Left renal cortex interstitium (tissue), 4 donors: ENCODE measurements around the gene MTPN. TPM values are rescaled to one million over a fixed set of nuclear protein-coding genes. Genes with fewer than 3 reads are reported as not detected.

ENCODE experiments used
- DNase-seq, 4 donors: peaks; one replicate each; pipeline ENCODE4 v3.0.0-alpha.2; 2013; ENCODE audit warnings: low read depth in 4 of 4, low spot score in 2 of 4, missing footprints in 1 of 4
- polyA plus RNA-seq, 4 donors: library from polyadenylated mRNA; unstranded; fragments of 120-200 nt; gene quantifications; one replicate each; pipeline ENCODE4 v1.2.1, GENCODE V29; 2013; ENCODE audit not compliant: insufficient read length in 4 of 4

MTPN gene
- polyA plus RNA-seq, 4 donors, result 144 to 162 (median 154) TPM

DNA sequence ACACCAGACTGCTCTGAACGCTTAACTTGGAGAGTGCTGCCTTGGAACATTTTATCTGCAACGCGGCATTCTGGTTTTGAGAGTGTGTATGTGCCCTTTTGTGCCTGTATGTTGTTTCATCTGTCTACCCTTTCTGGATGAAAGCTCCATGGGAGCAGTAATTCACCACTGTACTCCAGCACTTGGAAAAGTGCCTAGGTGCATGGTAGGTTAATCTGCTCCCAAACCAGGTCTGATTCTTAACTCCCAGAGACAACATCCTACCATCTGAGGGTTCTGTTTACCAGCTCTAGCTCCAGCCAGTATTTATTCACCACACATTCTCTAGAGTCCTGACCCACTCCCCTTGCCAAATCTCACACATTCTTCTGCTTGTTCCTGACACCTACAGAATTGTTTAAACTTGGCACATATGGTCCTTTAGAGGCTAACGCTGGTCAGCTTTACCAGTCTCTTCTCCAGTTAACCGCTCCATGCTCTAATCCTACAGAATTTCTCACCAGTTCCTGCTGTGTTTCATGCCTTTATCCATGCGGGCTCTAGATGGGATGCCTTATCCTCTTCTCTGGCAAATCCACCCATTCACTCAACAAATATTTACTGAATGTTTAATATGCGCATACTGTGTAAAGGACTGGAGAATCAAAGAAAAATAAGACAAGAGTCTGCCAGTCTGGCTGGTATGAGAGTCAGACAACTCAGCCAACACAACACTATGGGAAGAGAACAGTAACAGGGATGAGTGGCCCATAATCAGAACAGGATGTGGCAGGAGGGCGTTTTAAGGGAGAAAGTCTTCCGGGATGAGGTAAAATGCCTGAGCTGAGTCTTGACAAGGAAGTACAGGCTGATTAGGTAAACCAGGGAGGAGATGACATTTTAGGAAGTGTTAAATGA is 46.3 kb downstream of the MTPN start:
- no peak for DNase-seq

- no peak for DNase-seq
Measured at GRCh38 chr7:135929722-135930141, 47.4 kb downstream of the MTPN start.

- DNase-seq, result no peak
Measured at GRCh38 chr7:135929249-135929648, 47.9 kb downstream of the MTPN start.

GRCh38 chr7:135928136-135928535 is 49.0 kb downstream of the MTPN start:
- no peak for DNase-seq

- DNase-seq, result no peak
Measured at GRCh38 chr7:135925210-135925609, 51.9 kb downstream of the MTPN start.

DNA sequence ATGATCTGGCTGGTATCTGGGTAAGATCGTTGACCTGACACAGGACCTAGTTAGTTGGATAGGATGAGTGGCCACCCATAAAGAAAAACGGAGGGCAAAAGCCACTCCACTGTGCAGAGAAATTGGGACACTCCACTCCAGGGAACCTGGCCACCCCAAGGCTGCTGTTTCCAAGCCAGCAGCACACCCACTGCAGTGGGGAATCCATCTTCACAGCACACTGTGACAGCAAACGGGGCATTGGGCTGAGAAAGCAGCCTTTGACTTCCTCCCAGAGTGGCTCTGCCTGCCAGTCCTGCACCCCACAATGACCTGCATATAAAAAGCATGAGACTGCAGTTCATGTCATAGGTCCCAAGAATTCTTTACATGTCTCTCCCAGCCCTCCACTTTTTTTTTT is 52.9 kb downstream of the MTPN start:
- DNase-seq, result no peak

GRCh38 chr7:135922263-135922662 is 54.9 kb downstream of the MTPN start:
- DNase-seq, result no peak

GRCh38 chr7:135920478-135920877 is 56.7 kb downstream of the MTPN start:
- no peak for DNase-seq

- DNase-seq, result no peak
Measured at GRCh38 chr7:135919071-135919841, 57.9 kb downstream of the MTPN start.

DNA sequence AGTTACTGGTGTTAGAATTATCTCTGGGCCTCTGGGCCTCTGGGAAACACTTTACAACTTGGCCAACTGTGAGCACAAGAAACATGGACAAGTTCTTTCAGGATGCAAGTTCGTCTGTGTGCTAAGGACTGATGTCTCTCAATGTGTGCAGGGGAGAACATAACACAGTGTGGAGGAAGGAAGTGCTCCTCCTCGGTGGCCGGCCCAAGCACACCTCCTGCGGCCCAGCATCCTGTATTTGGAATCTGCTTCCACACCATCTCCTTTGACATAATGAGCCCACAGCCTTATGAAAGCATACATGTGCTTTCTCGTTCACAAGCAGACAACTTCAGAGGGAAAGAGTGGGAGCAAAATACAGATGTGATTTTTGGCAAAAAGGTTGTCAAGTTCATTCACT is 59.0 kb downstream of the MTPN start:
- no peak for DNase-seq

GRCh38 chr7:135917721-135918120 is 59.4 kb downstream of the MTPN start:
- DNase-seq, result no peak

DNA sequence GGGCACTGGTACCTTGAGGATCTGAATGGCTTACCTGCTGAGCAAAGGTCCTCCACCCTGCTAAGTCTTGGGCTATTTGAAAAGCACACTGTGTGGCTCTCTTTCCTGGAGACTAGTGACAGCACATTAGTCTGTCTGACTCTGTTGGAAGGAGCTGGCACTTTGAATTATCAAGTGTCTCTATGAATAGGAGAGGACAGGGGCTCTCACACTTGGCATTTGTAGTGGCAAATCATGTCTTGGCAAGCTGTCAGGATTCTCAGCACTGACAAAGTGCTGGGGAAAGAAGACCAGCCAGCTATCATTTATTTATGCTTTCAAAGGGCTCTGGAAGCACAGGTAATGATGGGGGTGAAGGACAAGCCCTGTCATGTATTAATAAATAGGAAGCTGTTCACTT is 62.8 kb downstream of the MTPN start:
- no peak for DNase-seq

GRCh38 chr7:135913404-135913803 is 63.8 kb downstream of the MTPN start:
- no peak for DNase-seq

DNA sequence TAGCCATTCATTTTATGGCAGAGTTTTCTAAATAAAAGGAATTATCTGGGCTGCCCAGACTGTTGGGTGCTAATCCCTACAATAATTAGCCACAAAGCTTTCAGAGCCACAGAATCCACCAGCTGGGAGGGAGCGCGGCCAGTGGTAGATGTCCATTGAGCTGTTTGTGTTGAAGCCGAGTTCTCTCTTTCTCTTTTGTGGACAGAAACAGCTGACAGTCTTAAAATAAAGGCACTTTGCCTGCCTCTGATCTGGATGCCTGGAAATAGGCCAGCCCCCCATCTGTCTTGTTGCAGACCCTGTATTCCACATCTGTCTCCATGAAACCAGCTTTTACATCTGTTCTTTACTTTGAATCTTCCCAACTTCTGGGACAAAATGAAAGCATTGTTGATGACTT is 66.1 kb downstream of the MTPN start:
- peak in 1 of 4 donors; percentile 37 for DNase-seq

DNA sequence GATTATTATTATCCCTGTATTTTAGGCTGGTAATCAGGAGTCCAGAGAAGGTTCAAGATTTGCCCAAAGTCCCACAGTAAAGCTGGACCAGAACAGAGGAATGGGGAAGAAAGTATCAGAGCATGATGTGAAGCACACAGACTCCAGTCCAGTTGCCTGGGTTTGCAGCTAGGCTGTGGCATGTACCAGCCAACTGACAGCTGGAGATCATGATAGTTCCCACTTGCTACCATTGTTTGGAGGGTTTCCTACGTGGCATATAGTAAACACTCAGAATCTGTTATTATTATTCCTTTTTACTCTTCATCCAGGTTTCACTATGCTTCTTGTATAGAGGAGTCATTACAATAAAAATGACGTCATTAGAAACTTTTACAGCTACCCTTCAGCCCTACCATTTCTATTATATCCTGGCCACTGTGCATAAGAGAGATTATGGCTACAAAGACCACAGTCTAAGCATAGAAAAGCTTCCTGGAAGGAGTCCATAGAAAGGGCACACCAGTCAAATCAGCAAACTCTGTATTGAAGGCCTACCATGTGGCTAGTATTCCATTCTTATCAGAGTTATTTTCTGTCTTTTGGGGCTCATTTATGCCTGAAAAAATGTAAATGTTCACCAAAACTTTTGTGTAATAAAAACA is 66.6 kb downstream of the MTPN start:
- no peak for DNase-seq

GRCh38 chr7:135905858-135906257 is 71.3 kb downstream of the MTPN start:
- no peak for DNase-seq

DNA sequence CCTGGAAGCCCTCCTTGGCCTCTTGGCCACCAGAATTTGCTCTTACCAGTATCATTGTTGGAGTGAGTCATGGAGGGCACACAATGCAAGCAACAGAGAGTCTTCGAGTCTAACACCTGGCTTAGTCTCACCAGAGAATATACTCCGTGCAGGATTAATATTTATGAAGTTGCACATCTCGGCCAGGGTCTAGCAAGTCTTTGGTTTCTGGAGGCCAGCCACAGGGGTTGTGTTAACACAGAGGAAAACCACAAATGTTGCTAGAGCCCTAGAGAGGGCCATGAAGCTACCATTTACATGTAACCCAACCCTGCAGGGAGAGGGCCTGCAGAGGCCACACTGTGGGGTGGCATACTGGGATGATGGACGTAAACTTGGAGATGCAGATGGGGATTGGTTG is 71.8 kb downstream of the MTPN start:
- DNase-seq, result no peak

- no peak for DNase-seq
Measured at GRCh38 chr7:135904282-135904681, 72.9 kb downstream of the MTPN start.

DNA sequence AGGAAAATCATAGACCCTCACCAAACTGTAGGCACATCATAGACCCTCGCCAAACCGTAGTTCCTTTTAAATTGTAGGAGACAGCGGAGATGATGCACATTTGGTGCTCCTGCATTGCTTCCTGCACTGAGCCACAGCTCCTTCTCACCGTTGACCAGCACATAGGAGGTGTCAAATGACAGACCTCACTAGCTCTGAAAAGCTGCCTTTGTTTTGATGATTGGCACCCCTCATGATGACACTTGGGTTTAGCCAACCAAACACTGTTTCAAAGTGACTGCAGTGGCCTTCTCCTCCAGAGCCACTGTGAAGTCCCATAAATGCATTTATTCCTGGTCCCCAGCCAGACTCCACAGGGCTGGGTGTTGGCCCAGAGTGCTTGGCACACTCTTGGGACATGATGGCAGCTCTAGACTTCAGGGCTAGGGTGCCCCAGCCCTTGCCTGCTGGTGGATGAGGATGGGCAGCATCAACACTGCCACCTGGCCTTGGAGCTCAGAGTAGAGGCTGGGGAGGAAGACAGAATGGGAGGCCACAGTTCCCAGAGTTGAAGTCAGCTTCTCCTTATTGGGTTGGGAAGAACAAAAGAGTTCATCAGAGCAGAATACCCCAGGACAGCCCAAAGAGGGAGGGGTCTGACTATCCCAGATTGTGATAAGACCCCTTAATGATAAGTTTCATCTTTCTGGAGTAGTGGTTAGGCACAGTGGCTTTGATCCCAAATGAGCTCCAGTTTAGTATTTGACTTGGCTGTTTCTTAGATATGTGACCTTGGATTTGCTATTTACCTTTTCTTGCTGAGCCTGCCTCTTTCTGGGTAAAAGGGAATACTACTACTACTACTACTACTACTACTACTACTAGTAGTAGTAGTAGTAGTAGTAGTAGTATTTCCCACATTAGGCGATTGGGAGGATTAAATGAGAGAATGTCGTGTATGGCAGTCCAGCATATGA is 75.3 kb downstream of the MTPN start:
- no peak for DNase-seq

- DNase-seq, result peak in 3 of 4 donors; percentile 33 to 47 (median 46)
Measured at GRCh38 chr7:135900065-135900546, 77.1 kb downstream of the MTPN start.
